H9 (cell line): ENCODE data around the gene TMPRSS9. TPM values are rescaled to one million over a fixed set of nuclear protein-coding genes. Genes with fewer than 3 reads are reported as not detected.
A peak's percentile ranks its signal among the peaks of the same experiment; 100 is the strongest.

Experiments used
- DNase-seq: peaks from one replicate; pipeline ENCODE4 v3.0.0-alpha.2; 2017
- H2AFZ ChIP-seq: one replicate; pipeline ENCODE4 v1.6.1; 2013; ENCODE audit warnings: mild to moderate bottlenecking, low read length, control low read depth, moderate library complexity
- H2AK5ac ChIP-seq: 2 replicates; pipeline ENCODE4 v1.6.1; 2013; ENCODE audit warnings: low read length, control low read depth, mixed read lengths; ENCODE audit not compliant: insufficient read length
- H2BK120ac ChIP-seq: one replicate; pipeline ENCODE4 v1.6.1; 2013; ENCODE audit warnings: low read depth, mild to moderate bottlenecking, low read length, control low read depth, inconsistent platforms; ENCODE audit not compliant: poor library complexity, severe bottlenecking
- H2BK12ac ChIP-seq: 2 replicates; pipeline ENCODE4 v1.6.1; 2013; ENCODE audit warnings: low read length, control low read depth, mixed read lengths, low read depth; ENCODE audit not compliant: insufficient read length
- H2BK15ac ChIP-seq: 2 replicates; pipeline ENCODE4 v1.6.1; 2013; ENCODE audit warnings: low read depth, low read length, control low read depth
- H2BK20ac ChIP-seq: one replicate; pipeline ENCODE4 v1.6.1; 2013; ENCODE audit warnings: low read depth, mild to moderate bottlenecking, low read length, control low read depth, inconsistent platforms; ENCODE audit not compliant: poor library complexity, severe bottlenecking
- H2BK5ac ChIP-seq: 2 replicates; pipeline ENCODE4 v1.6.1; 2013; ENCODE audit warnings: low read length, control low read depth, mixed read lengths; ENCODE audit not compliant: insufficient read length
- H3K14ac ChIP-seq: 2 replicates; pipeline ENCODE4 v1.6.1; 2013; ENCODE audit warnings: low read length, control low read depth; ENCODE audit not compliant: insufficient read depth
- H3K18ac ChIP-seq: 2 replicates; pipeline ENCODE4 v1.6.1; 2013; ENCODE audit warnings: low read depth, mild to moderate bottlenecking, mixed read lengths, low read length, control low read depth; ENCODE audit not compliant: insufficient read length
- H3K23ac ChIP-seq: 2 replicates; pipeline ENCODE4 v1.6.1; 2013; ENCODE audit warnings: low read length, control low read depth, mixed read lengths, low read depth; ENCODE audit not compliant: insufficient read length
- H3K23me2 ChIP-seq: 2 replicates; pipeline ENCODE4 v1.6.1; 2013; ENCODE audit warnings: low read depth, mild to moderate bottlenecking, mixed read lengths, low read length, control low read depth; ENCODE audit not compliant: insufficient read length, poor library complexity, severe bottlenecking
- H3K27ac ChIP-seq: 2 replicates; pipeline ENCODE4 v1.5.1; 2013; ENCODE audit warnings: low read length, control low read depth, mixed read lengths, low read depth; ENCODE audit not compliant: insufficient read length
- H3K27me3 ChIP-seq: 2 replicates; pipeline ENCODE4 v1.6.1; 2013; ENCODE audit warnings: low read length, control low read depth, inconsistent platforms; ENCODE audit not compliant: insufficient read depth
- H3K4ac ChIP-seq: 2 replicates; pipeline ENCODE4 v1.6.1; 2013; ENCODE audit warnings: low read depth, mild to moderate bottlenecking, control low read depth, inconsistent platforms, low read length, moderate library complexity
- H3K4me1 ChIP-seq: 2 replicates; pipeline ENCODE4 v1.6.1; 2013; ENCODE audit warnings: low read length, control low read depth, inconsistent platforms; ENCODE audit not compliant: insufficient read depth
- H3K4me2 ChIP-seq: 2 replicates; pipeline ENCODE4 v1.6.1; 2013; ENCODE audit warnings: low read length, control low read depth, mixed read lengths; ENCODE audit not compliant: insufficient read length, insufficient read depth
- H3K56ac ChIP-seq: 2 replicates; pipeline ENCODE4 v1.6.1; 2013; ENCODE audit warnings: low read depth, mild to moderate bottlenecking, mixed read lengths, low read length, control low read depth; ENCODE audit not compliant: insufficient read length
- H3K79me1 ChIP-seq: 2 replicates; pipeline ENCODE4 v1.6.1; 2013; ENCODE audit warnings: low read depth, mild to moderate bottlenecking, moderate library complexity, low read length, control low read depth, inconsistent platforms; ENCODE audit not compliant: insufficient read depth, poor library complexity, severe bottlenecking
- H3K79me2 ChIP-seq: 2 replicates; pipeline ENCODE4 v1.6.1; 2013; ENCODE audit warnings: low read length, control low read depth, inconsistent platforms; ENCODE audit not compliant: insufficient read depth
- H3K9ac ChIP-seq: 2 replicates; pipeline ENCODE4 v1.6.1; 2013; ENCODE audit warnings: low read length, control low read depth, mixed read lengths; ENCODE audit not compliant: insufficient read length; ENCODE audit errors: extremely low read depth
- H3K9me3 ChIP-seq: one replicate; pipeline ENCODE4 v1.6.1; 2013; ENCODE audit warnings: low read depth, low read length, inconsistent platforms; ENCODE audit not compliant: control insufficient read depth
- H3T11ph ChIP-seq: one replicate; pipeline ENCODE4 v1.6.1; 2013; ENCODE audit warnings: mild to moderate bottlenecking, low read length, control low read depth, inconsistent platforms
- H4K20me1 ChIP-seq: one replicate; pipeline ENCODE4 v1.6.1; 2013; ENCODE audit not compliant: control insufficient read depth, insufficient read length, insufficient read depth
- H4K5ac ChIP-seq: 2 replicates; pipeline ENCODE4 v1.6.1; 2013; ENCODE audit warnings: low read depth, mild to moderate bottlenecking, mixed read lengths, low read length, control low read depth; ENCODE audit not compliant: insufficient read length
- H4K8ac ChIP-seq: replicated peaks from 2 replicates; pipeline ENCODE4 v1.6.1; 2013; ENCODE audit warnings: low read length, control low read depth, mixed read lengths, low read depth; ENCODE audit not compliant: insufficient read length
- H4K91ac ChIP-seq: 2 replicates; pipeline ENCODE4 v1.6.1; 2013; ENCODE audit warnings: low read depth, mild to moderate bottlenecking, moderate library complexity, mixed read lengths, low read length, control low read depth; ENCODE audit not compliant: insufficient read length
- H3K27ac Mint-ChIP-seq, 3 experiments: 2 replicates in 2 of 3; 3 replicates in 1 of 3; pipeline ENCODE4 v1.8.0; 2020 to 2021; ENCODE audit warnings: mixed read lengths in 3 of 3, mild to moderate bottlenecking in 1 of 3, moderate library complexity in 1 of 3
- H3K27me3 Mint-ChIP-seq: 2 replicates; pipeline ENCODE4 v1.8.0; 2021; ENCODE audit warnings: low read depth, mild to moderate bottlenecking, moderate library complexity, mixed read lengths
- H3K36me3 Mint-ChIP-seq, 3 experiments: 2 replicates in 2 of 3; 3 replicates in 1 of 3; pipeline ENCODE4 v1.8.0; 2020 to 2021; ENCODE audit warnings: low read depth in 3 of 3, mixed read lengths in 3 of 3; ENCODE audit not compliant: insufficient read depth in 1 of 3
- H3K4me1 Mint-ChIP-seq, 2 experiments: 2 replicates each; pipeline ENCODE4 v1.8.0; 2020; ENCODE audit warnings: mixed read lengths in 2 of 2
- H3K4me3 Mint-ChIP-seq, 2 experiments: 2 replicates in 1 of 2; 3 replicates in 1 of 2; pipeline ENCODE4 v1.8.0; 2020 to 2021; ENCODE audit warnings: mild to moderate bottlenecking in 2 of 2, mixed read lengths in 2 of 2, moderate library complexity in 1 of 2
- H3K9me3 Mint-ChIP-seq, 2 experiments: 2 replicates in 1 of 2; 3 replicates in 1 of 2; pipeline ENCODE4 v1.8.0; 2020; ENCODE audit warnings: mild to moderate bottlenecking in 2 of 2, mixed read lengths in 2 of 2, moderate library complexity in 1 of 2
- CTCF ChIP-seq: fragments of 200-600 bp; sonication (generic); conservative IDR thresholded peaks from 3 replicates; pipeline ENCODE4 v1.8.0; 2021; ENCODE audit warnings: antibody characterized with exemption, mild to moderate bottlenecking
- WGBS: extraction: QIAGEN DNeasy Blood & Tissue Kit; methylation state at CpG from one replicate; pipeline ENCODE4 v1.1.7; 2013; ENCODE audit warnings: missing lambda C conversion rate, low lambda C conversion rate, mixed read lengths; ENCODE audit not compliant: insufficient read length; ENCODE audit errors: extremely low coverage; 5-methylcytosine and 5-hydroxymethylcytosine counted together
- total RNA-seq: library from RNA; stranded (reverse); gene quantifications from 2 replicates; pipeline ENCODE4 v1.2.1, GENCODE V29; 2021

TMPRSS9 gene
- total RNA-seq, 1 experiment from 2014 or later: 0.24 TPM

- no peak for TF ChIP-seq CTCF
- Histone ChIP-seq H3K56ac (no peak overlapping the region), H3K9me3 (no peaks in the 10 kb centered on the region), H3K27me3 (no peaks in the 10 kb centered on the region), H2BK20ac (no peak overlapping the region), H3K9ac (no peak overlapping the region), H3K79me2 (no peaks in the 10 kb centered on the region), H4K20me1 (no peaks in the 10 kb centered on the region), H3K23ac (no peak overlapping the region), H4K91ac (no peak overlapping the region), H4K5ac (no peak overlapping the region), H4K8ac (no peak overlapping the region), H3K14ac (no peak overlapping the region), H2BK5ac (no peak overlapping the region), H3K18ac (no peak overlapping the region), H3K4me1 (no peaks in the 10 kb centered on the region; the same call in 1 of the 2 replicates), H3K79me1 (no peaks in the 10 kb centered on the region), H3K27ac (no peak overlapping the region), H2BK120ac (no peak overlapping the region), H3K23me2 (peaks cover 13% of the 10 kb centered on the region), H2BK15ac (no peak overlapping the region), H3T11ph (no peak overlapping the region), H3K4ac (no peak overlapping the region), H2AK5ac (no peak overlapping the region), H2BK12ac (peak overlapping the region; percentile 96), H3K4me2 (no peak overlapping the region), H2AFZ (no peak overlapping the region)
- H3K27me3 Mint-ChIP-seq: peaks cover 2% of the 10 kb centered on the region
- no peaks in the 10 kb centered on the region; a peak in 1 of 7 replicates for H3K36me3 Mint-ChIP-seq
- WGBS: no CpG with 5 or more reads among the region's 5 CpGs
- no peaks in the 10 kb centered on the region for H3K9me3 Mint-ChIP-seq
- H3K4me1 Mint-ChIP-seq: peaks cover 7 to 17% of the 10 kb centered on the region in 2 experiments
- no peak for DNase-seq
- no peak overlapping the region for H3K27ac Mint-ChIP-seq
- H3K4me3 Mint-ChIP-seq: no peak overlapping the region
Observed at GRCh38 chr19:2464389-2464788, 104.3 kb downstream of the TMPRSS9 start.
